ENCODE results near the gene LHFPL2.
A peak's percentile ranks its signal among the peaks of the same experiment; 100 is the strongest.

LHFPL2 gene

DNA sequence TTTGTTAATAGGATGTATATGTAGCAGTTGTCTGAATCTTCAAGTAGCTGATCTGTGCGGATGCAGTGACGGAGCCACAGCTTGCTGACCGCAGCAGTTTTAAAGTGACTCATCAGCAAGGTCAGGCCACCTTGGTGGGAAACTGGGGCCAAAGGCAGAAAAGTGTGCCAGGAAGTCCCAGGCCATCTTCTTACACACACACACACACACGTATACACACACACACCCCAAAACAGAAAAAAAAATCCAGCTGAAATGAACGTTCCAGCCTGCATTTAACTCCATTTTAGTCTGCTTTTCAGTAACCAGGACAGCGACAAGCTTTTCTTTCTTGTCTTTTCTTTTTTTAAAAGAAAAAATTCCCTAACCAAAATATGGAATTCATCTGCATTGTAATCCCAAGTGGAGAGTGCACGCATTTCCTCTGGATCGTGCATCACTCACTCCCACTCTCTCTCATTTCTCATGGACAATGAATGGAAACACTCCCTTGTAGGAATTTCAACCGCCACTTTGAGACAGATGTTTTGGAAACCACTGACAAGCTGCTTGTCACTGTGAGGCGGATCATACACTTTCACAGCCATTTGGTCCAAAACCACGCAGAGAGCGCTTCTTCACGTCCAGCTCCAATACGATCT is 103.9 kb downstream of the LHFPL2 start:
- peak; percentile 68 for DNase-seq (ENCODE audit: low spot score)

DNA sequence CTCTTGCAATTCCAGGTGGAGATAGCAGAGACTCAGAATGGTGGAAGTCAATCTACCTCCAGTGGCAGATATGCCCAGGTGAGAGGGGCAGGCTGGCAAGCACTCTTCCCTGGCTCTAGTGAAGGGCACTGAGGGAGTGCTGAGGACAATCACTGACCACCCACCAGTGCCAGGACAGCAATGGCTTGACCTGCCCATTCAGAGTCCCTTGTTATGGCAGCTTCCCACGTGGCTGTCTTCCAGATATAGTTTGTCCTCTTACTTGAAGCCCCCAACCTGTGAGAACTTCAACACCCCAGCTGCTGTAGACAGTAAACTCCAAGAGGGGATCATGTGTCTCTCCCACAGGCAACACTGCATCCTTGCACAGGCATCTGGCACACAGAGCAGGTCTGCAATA is 104.7 kb downstream of the LHFPL2 start:
- DNase-seq (ENCODE audit: low spot score) = no peak

DNA sequence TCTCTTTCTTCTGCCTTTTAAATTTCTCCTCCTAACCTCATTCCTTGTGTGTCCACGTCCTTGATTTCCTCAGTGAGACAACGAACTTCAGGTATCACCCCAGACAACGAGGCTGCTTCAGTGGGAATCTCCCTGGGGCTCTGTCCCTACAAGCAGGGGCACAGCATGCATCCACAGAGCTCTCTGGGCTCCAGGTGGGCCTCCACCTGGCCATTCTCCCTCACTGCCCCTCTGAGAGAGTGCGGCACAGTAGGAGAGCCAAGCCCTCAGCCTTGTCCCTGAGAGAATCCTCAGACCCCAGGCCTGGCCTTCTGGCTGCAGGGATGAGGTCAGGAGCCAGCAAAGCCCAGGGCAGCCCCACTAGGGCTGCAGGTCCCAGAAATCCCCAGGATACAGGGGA is 105.3 kb downstream of the LHFPL2 start:
- no peak for DNase-seq (ENCODE audit: low spot score)

DNA sequence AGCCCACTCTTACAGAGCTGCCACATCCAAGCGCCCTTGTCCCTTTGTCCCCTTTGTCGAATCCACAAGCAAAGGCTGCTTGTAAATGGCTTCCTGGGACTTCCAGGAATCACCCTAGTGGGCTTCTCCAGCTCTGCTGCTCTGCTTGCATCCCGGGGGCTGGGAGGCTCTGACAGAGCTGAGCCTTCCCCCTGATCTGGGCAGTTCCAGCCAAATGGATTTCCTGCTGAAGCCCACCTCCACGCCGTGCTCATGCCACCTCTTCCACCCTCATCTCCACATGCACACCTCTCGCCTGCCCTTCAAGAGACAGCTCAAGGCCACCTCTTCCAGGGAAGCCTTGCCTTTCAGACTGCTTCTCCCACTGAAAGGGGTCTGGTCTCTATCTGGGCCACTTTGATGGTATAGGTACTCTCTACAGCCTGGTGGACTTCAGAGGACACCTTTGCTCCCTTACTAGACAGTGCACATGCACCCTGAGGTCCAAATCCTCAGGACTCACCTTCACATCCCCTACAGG is 106.2 kb downstream of the LHFPL2 start:
- DNase-seq (ENCODE audit: low spot score) = no peak

DNA sequence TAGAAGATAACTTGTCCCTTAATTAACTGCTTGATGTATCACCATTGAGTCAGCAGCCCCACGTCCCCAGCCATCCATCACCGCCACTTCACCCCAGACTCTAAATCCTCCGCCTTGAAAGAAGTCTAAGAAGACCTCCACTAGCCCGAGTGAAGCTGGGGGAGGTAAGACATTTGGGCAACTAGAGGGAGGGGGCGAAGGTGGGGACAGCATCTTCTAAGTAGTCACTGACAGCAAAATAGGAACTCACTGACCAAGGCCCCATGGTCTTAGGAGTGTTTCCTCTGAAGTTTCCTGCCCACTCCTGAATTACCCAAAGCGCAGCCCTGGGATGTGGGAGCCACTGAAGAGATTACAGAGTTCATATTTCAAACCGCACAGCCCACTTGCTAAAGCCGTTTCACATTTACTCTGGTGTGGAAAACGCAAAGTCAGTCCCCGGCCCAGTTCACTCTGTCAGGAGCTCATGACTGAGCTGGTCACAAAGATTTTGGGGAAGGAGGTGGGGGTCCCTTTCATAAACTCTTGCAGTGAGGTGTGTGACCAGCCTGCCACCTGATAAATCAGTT is 107.4 kb downstream of the LHFPL2 start:
- DNase-seq (ENCODE audit: low spot score) = no peak

DNA sequence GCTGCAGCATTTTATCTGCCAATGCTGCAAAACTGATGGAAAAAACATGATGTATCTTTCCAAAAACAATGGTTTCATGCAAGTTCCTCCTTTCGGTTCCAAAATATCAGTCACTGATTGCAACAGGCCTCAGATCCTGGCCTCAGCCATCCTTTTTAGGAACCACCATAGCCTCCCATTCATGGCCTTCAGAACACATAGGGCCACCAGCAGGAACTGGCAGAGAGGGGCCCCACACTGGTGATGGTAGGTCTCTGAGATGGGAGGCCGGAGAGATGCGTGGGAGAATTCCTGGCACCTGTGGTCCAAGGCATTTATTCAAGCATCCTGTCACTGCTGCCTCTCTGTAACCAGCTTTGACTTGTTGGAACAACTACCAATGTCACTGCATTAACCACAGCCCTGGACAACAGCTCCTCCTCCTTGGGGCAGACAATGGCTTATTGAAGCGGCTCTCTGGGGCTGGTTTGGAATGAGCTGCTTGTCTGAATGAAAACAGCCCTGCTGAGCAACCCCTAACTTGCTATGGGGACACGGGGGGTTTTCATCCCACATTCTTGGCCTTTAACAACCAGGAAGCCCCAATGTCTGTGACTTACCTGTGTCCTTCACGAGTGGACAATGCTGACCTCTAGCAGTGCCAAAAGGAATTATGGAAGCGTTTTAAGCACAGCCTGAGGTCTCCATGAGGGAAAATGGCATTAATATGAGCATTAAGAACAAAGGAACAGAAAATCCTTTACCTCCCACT is 108.1 kb downstream of the LHFPL2 start:
- no peak for DNase-seq (ENCODE audit: low spot score)

DNA sequence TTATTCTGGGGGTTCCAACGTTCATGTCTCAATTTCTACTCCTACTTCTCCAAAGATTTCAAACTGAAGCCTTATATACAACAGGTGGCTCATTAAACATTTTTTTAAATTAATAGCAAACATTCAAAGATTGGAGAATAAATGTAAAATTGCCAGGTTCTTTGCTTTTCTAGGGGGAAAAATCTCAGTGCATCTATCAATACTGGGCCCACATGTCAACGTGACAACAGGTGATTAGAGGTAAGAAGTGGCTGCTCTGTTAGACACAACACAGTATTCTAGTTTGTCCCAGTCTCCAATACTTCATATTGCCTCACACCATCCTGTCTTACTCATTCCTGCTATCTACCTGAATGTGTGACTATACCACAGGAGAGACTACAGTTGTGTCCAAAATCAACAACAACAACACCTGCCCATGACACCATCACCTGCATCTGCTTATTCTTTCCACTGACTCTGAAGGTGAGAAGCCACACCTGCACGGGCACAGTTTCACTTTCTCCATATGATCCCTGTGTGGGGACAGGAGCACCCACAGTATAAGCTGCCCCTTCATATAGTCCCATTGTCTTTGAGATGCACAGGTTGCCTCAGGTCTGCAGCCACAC is 110.2 kb downstream of the LHFPL2 start:
- DNase-seq (ENCODE audit: low spot score) = no peak

DNA sequence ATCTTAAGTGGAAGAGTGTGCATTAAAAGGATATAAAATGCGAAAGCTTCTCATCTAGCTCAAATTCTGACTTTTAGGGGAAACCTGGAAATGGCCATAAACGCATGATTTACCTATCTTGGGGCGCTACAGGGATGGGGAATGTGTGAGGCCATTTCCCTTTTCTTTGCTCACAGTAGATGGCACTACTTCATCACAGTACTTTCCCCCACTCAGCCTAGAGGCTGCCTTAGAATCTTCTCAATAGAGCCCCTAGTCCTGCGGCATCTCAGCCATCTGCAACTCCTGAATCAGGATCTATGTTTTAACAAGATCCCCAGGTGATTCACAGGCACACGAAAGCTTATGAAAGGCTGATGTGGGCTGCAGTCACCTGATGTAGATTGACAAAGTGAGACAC is 110.8 kb downstream of the LHFPL2 start:
- peak; percentile 67 for DNase-seq (ENCODE audit: low spot score)

DNA sequence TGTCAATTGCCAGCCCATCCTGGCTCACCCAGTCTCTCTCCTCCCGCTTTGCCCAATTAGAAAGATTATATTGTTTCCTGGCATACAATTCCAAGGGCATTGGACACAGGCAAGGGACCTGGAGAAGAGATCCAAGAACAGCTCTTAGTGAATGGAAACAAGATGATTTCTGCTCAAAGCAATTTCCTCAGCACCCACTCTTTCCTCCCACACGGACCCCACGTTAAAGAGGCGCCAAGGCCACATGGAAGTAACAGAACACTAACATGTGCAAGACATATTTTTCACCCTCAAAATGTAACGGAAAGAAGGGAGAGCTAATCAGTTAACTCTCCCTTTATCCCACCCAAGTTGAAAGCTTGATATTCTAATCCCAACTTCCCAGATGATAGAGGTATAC is 111.2 kb downstream of the LHFPL2 start:
- DNase-seq (ENCODE audit: low spot score) = no peak

DNA sequence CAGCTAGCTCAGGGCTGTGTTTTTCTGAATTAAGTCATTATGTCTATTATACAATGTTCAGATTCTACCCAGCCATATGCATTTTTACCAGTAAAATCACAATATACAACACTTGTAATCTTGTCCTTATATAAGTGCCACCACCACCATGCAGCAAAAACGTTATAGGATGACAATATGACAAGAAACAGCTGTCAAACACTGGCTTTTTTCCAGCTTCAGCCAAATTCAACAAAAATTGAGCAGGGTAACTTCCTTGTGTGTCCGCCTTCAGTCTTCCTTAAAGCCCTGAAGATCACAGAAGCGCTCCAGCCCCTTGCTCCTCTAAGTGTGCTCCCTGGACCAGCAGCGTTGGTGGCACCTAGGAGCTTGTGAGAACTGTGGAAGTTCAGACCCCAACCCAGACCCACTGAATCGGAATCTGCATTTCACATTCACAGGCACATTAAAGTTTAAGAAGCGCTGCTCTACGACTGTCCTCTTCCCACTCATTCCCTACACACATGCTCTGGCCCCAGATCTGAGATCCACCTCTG is 111.8 kb downstream of the LHFPL2 start:
- DNase-seq (ENCODE audit: low spot score) = no peak

DNA sequence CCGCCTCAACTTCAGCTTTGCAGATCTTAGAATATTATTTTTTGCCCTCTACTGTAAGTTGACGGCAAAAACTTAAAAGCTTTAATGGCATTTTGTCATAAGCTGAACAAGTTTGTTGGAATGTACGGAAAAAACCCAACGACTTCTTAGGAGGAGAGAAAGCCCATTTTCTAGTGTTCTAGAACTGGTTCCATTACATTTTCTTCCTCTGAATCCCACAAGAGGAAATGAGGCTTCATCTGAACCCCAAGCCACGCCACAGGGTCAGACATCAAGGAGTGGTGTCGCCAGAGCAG is 113.7 kb downstream of the LHFPL2 start:
- DNase-seq (ENCODE audit: low spot score) = no peak

DNA sequence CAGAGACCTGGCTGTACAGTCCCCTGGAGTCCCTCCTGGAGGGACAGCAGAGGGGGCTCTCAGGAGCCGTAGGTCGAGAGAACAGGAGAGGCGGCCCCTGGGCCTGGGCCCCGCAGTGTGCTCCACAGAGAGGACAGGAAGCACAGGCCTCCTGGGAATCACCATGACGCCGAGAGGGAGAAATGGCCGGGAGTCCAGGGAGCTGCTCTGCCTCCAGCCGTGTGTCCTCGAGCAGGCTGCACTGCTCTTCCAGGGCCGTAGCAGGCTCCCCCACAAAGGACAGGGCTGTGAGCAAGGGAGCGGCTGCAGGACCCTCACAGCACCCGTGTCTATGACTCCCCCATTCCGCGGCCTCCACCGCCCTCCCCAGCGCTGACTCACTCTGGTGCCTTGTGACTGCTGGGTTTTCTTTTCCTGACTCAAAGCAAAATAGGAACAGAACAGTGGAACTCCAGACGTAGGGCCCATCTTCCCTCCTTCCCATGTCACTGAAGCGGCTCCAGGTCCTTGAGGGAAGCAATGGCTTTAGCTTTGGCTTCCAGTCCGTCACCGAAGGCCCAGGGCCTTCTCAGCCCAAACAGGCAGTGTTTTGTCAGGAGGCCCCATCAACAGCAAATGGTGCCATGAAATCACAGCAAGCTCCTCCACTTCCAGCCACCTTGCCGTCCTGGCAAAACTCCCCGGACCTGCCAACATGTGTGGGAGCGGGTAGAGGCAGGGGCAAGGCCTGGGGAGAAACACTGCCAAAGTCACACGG is 114.2 kb downstream of the LHFPL2 start:
- DNase-seq (ENCODE audit: low spot score) = peak; percentile 68

DNA sequence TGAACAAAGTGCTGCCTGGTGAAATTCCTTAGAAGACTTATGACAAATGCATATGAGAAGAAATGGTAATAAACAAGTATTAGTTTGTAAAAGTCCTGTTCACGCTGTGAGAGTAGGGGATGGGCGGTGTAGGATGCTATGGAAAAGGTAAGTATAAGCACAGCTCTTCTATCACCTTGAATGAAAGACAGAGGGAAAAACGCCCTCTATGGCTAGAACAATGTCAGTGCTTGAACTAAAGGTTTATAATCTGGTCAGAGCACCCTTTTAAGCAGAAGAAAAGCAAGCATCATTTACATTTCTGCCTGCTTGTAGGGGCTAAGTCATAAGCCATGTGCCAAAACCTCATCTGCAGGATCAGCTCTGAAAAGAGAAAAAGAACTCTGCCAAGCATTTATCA is 115.2 kb downstream of the LHFPL2 start:
- no peak for DNase-seq (ENCODE audit: low spot score)

DNA sequence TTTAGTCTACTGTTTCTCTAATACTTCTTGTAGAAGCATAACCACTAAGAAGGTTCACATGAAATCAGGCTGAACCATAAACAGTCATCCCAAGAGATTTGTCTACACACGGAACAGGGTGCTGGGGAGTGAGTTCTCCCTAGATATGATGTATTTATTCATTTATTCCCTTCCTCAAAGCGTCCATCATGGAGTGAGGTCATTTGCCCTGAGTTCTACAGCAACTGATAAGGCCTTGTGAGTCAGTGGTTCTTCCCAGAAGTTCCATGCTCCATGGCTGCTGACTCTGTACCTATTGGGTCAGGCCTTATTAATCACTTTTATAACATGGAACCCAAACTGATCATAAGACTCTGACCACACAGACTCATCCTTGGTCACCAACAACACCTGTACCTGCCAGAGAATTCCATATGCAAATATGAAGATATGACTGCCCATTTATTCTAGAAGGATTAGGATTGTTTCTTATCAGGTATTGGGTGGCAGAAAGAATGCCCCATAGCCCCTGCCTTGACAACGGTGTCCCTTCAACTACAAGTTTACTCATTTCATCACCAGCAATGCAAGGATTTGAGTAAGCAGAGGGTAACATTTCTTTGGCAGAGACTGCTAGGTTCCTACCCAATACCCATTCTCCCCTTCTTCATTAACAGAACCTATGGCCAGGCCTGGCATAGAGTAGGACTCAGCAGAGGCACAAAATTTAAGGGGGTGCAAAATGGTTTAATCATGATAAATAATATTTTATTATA is 118.1 kb downstream of the LHFPL2 start:
- DNase-seq (ENCODE audit: low spot score) = peak; percentile 57

DNA sequence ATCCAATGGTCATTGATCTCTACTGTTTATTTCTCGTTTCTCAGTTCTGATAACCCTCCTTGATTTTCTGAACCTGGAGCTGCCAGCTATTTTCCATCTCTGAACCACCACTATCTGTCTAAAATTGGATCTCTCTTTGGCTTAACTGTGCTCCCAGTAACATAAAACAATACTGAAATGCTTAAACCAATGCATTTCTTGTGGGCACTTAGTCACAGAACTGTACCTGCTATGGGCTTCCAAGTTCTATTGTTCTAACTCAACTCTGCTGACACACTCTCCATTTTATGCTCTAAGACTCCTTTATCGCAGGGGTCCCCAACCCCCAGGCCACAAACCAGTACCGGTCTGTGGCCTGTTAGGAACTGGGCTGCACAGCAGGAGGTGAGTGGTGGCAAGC is 120.6 kb downstream of the LHFPL2 start:
- no peak for DNase-seq (ENCODE audit: low spot score)

DNA sequence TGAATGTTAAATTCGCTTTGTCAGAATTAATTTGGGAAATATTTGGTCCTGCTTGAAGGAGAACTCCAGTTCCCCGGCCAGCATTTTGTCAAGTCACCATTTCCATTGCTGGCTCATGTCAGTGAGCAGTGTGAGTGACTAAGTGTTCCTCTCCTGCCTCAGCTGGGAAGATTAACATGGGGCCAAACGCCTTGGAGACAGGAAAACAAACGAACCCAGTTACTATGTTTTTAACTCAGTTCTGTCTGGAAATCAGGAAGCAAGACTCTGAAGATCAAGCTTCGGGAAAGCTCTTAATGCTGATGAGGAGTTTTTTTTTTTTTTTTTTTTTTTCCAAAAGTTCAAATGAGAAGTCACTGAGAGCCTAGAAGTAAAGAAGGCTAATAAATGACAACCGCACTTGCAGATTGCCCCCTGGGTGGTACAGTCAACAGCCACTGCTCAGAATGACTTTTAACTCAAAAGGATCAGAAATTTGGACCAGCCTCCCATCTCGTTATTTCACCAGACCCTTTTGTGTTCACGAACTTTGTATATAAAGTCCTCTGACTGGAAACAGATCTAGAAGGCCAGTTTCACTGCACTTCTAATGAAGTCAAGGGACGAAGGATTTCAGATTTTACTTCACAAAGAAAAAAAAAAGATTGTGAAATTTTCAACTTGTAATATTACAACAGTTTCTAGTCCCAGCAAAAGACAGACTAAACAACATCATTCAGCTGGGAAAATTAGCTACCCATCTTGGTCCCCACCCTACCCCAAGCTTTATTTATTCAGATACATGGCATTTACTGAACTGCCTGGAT is 121.3 kb downstream of the LHFPL2 start:
- DNase-seq (ENCODE audit: low spot score) = peak; percentile 75

DNA sequence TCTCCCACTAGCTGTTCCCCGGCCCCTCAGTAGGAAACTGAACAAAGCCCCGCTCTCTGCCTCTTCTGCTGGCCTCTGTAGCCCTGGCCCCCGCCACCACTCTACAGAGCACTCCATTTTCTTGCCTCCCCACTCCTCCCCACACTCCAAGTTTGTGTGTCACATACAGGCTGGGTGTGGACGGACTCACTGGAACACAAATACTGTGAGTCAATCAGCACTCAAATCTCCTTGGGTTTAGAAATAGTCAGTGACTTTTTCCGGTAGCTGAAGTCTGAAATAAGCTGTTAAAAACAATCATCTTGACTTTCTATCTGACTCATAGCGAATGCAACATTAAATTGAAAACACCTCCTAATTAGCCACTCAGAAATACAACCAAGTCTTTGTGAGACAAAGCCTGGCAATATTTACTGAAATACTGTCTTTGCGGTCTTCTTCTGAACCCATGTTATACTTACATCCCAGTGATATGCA is 122.5 kb downstream of the LHFPL2 start:
- peak; percentile 63 for DNase-seq (ENCODE audit: low spot score)

DNA sequence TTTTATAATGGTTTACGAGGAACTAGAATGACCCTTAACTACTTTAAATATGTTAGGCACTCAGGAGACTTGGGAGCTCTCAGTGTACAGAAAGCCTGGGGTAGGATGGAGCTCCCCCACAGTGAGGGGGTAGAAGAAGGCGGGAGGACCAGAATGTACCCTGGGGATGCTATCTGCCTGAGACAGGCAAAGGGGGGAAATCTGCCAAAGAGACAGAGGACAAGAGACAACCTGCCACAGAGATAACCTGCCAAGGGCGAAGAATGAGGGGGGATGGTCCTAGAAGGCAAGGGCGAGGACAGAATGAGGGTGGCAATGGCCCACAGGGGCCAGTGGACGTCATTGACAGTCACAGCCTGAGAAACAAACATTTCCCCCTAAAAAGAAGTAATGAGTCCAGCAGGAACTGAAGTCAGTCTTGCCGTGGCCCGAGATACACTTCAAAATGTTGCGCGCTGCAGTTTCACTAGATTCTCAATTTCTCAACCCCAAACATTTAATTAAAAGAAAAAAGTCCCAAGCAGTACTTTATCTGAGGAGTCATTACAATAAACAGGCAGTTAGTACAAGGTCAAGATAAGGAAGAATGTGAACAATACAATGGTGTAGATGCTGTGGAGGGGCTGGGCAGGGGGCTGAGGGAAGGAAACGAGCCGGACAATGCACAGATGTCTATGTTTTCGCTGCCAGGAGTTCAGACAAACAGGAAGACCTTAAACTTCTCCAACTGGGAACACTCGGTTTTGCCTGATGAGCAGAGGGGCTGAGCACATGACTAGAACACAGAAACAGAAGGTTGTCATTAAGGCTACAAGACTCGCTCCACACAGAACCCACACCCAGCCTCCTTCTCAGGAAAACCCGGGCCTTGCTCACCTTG is 125.0 kb downstream of the LHFPL2 start:
- DNase-seq (ENCODE audit: low spot score) = no peak
